Caco-2 (cell line): ENCODE data around the gene NKG7. TPM values are rescaled to one million over a fixed set of nuclear protein-coding genes. Genes with fewer than 3 reads are reported as not detected.

Experiments used
- BruUV-seq: library from RNA; stranded (reverse); fragments of 400-500 nt; replicated peaks from 2 replicates; lab custom pipeline; 2021; lab: Mats Ljungman, UMichigan
- CTCF ChIA-PET: fragments of 300-600 bp; sonication (Branson Sonifier 250); formaldehyde crosslinking; loops from one replicate; lab custom pipeline; 2022; ENCODE audit warnings: antibody characterized with exemption; lab: Charles Lee
- POLR2A ChIA-PET: fragments of 300-600 bp; sonication (Branson Sonifier 250); formaldehyde crosslinking; loops from one replicate; lab custom pipeline; 2022; ENCODE audit warnings: antibody characterized with exemption; lab: Charles Lee
- DNase-seq, 2 experiments: peaks; one replicate each; pipeline versions ENCODE4 v3.0.0 to v3.0.0-alpha.2; 2020 to 2022
- H3K27me3 ChIP-seq: replicated peaks from 2 replicates; pipeline ENCODE4 v1.6.0; 2011; ENCODE audit warnings: low read length; ENCODE audit not compliant: control insufficient read depth, insufficient read depth
- H3K36me3 ChIP-seq: 2 replicates; pipeline ENCODE4 v1.5.1; 2011; ENCODE audit warnings: low read length; ENCODE audit not compliant: control insufficient read depth, insufficient read depth
- H3K4me1 ChIP-seq: fragments of 250-450 bp; sonication (Bioruptor Pico); 2 replicates; pipeline ENCODE4 v1.5.1; 2020; ENCODE audit warnings: mild to moderate bottlenecking
- H3K4me3 ChIP-seq: 2 replicates; pipeline ENCODE4 v1.5.1; 2011; ENCODE audit warnings: low read depth, mild to moderate bottlenecking, control low read depth, low read length
- H3K9me3 ChIP-seq: fragments of 250-450 bp; sonication (Bioruptor Pico); 2 replicates; pipeline ENCODE4 v1.5.1; 2020; ENCODE audit warnings: mild to moderate bottlenecking, moderate library complexity
- H3K27ac Mint-ChIP-seq: one replicate; pipeline ENCODE4 v1.8.0; 2022; ENCODE audit warnings: mixed read lengths; ENCODE audit not compliant: unreplicated experiment
- H3K27me3 Mint-ChIP-seq: one replicate; pipeline ENCODE4 v1.8.0; 2022; ENCODE audit warnings: mixed read lengths; ENCODE audit not compliant: insufficient read depth, unreplicated experiment
- H3K36me3 Mint-ChIP-seq: one replicate; pipeline ENCODE4 v1.8.0; 2022; ENCODE audit warnings: mild to moderate bottlenecking, mixed read lengths; ENCODE audit not compliant: insufficient read depth, unreplicated experiment
- H3K4me1 Mint-ChIP-seq: one replicate; pipeline ENCODE4 v1.8.0; 2022; ENCODE audit warnings: low read depth, mixed read lengths; ENCODE audit not compliant: unreplicated experiment
- H3K4me3 Mint-ChIP-seq: one replicate; pipeline ENCODE4 v1.8.0; 2022; ENCODE audit warnings: mild to moderate bottlenecking, moderate library complexity, mixed read lengths; ENCODE audit not compliant: unreplicated experiment
- H3K9me3 Mint-ChIP-seq: one replicate; pipeline ENCODE4 v1.8.0; 2022; ENCODE audit warnings: mixed read lengths; ENCODE audit not compliant: unreplicated experiment
- intact Hi-C: fragments of 100-400 bp; cut with micrococcal nuclease; formaldehyde crosslinking; loops from one replicate; pipeline ENCODE4 v1.10.0; 2022; ENCODE audit not compliant: unreplicated experiment
- total RNA-seq: library from RNA; stranded (reverse); gene quantifications from 2 replicates; pipeline ENCODE4 v1.2.3, GENCODE V29; 2022
- TF ChIP-seq, protein P1 (sequence below), 2 experiments: fragments of 200-600 bp in 1 of 2; IDR thresholded peaks; 1 replicate in 1 of 2; 2 replicates in 1 of 2; pipeline versions ENCODE4 v1.5.1 to v1.8.0; 2011 to 2022; ENCODE audit warnings: antibody characterized with exemption in 1 of 2, control low read depth in 1 of 2, inconsistent platforms in 1 of 2, low read depth in 1 of 2, low read length in 1 of 2, mild to moderate bottlenecking in 1 of 2, moderate library complexity in 1 of 2; ENCODE audit not compliant: insufficient read depth in 1 of 2, severe bottlenecking in 1 of 2, unreplicated experiment in 1 of 2

NKG7 gene
- total RNA-seq, 1 experiment from 2014 or later, result not detected

- Mint-ChIP-seq H3K4me1 (peaks cover 20% of the 10 kb centered on the region), H3K9me3 (no peaks in the 10 kb centered on the region), H3K27me3 (no peaks in the 10 kb centered on the region), H3K36me3 (peaks cover 33% of the 10 kb centered on the region), H3K27ac (peak overlapping the region; percentile 100), H3K4me3 (peak overlapping the region; percentile 94)
- TSS peak; percentile 37 for BruUV-seq
- intact Hi-C loops, result loop anchor here (1.0 to 2.0 kb wide), 4 partner anchors 13 to 28 kb away; no protein-coding TSS in a partner anchor
- Histone ChIP-seq H3K27me3 (no peaks in the 10 kb centered on the region), H3K9me3 (no peaks in the 10 kb centered on the region), H3K4me3 (peak overlapping the region; percentile 77), H3K4me1 (peaks cover 32% of the 10 kb centered on the region), H3K36me3 (0 out of 2 replicates have a peak, but pooled peaks cover 1% of the 10 kb centered on the region)
- DNase-seq, result peak; percentile 99 to 100
- POLR2A ChIA-PET, result interaction anchor here (0.6 to 1.5 kb wide), 9 partner anchors 8 to 204 kb away, joined by 3 to 67 read pairs (median 7); partner anchors contain the start of genes VSIG10L and ZNF175
- TF ChIP-seq, protein P1, sequence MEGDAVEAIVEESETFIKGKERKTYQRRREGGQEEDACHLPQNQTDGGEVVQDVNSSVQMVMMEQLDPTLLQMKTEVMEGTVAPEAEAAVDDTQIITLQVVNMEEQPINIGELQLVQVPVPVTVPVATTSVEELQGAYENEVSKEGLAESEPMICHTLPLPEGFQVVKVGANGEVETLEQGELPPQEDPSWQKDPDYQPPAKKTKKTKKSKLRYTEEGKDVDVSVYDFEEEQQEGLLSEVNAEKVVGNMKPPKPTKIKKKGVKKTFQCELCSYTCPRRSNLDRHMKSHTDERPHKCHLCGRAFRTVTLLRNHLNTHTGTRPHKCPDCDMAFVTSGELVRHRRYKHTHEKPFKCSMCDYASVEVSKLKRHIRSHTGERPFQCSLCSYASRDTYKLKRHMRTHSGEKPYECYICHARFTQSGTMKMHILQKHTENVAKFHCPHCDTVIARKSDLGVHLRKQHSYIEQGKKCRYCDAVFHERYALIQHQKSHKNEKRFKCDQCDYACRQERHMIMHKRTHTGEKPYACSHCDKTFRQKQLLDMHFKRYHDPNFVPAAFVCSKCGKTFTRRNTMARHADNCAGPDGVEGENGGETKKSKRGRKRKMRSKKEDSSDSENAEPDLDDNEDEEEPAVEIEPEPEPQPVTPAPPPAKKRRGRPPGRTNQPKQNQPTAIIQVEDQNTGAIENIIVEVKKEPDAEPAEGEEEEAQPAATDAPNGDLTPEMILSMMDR (IDR thresholded peaks at IDR 0.05; ENCODE audit: insufficient read depth in 1 of 2, low read depth in 1 of 2, low read length in 1 of 2, severe bottlenecking in 1 of 2, unreplicated experiment in 1 of 2), result no peak
- CTCF ChIA-PET, result interaction anchor here (0.5 to 1.5 kb wide), 7 partner anchors 13 to 336 kb away, joined by 3 to 30 read pairs (median 4); no protein-coding TSS in a partner anchor
Measured at GRCh38 chr19:51367565-51368365, 4.7 kb downstream of the NKG7 start.

DNA sequence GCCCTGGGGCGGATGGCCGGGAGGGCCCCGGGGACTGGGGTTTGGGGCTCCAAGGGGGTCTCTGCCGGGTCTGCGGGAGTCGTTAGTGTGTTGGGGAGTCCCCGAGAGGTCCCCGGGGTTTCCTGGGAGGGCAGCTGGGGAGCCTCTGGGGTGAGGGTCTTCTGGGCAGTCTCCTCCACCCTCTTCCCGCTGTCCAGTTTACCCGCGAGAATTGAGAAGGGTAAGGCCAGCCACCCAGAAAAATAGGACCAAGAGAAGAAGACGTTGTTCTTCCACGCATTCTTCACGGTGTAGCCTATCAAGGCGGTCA, 5.2 kb downstream of the NKG7 start:
- Mint-ChIP-seq H3K27me3 (no peaks in the 10 kb centered on the region), H3K36me3 (peaks cover 36% of the 10 kb centered on the region), H3K27ac (peak overlapping the region; percentile 100), H3K4me1 (peaks cover 25% of the 10 kb centered on the region), H3K9me3 (no peaks in the 10 kb centered on the region), H3K4me3 (peak overlapping the region; percentile 94)
- ChIA-PET CTCF (interaction anchor here (0.6 to 1.5 kb wide), 5 partner anchors 12 to 336 kb away, joined by 4 to 30 read pairs (median 4); no protein-coding TSS in a partner anchor), POLR2A (interaction anchor here (0.6 to 1.5 kb wide), 8 partner anchors 9 to 204 kb away, joined by 3 to 67 read pairs (median 8); partner anchors contain the start of genes VSIG10L and ZNF175)
- Histone ChIP-seq H3K27me3 (no peaks in the 10 kb centered on the region), H3K36me3 (0 out of 2 replicates have a peak, but pooled peaks cover 1% of the 10 kb centered on the region), H3K9me3 (no peaks in the 10 kb centered on the region), H3K4me3 (peak overlapping the region; percentile 77), H3K4me1 (peaks cover 37% of the 10 kb centered on the region)
- BruUV-seq, result no TSS peak
- TF ChIP-seq, protein P1 (IDR thresholded peaks at IDR 0.05; ENCODE audit: insufficient read depth in 1 of 2, low read depth in 1 of 2, low read length in 1 of 2, severe bottlenecking in 1 of 2, unreplicated experiment in 1 of 2), result no peak
- no peak for DNase-seq
- intact Hi-C loops, result loop anchor here (1.0 to 2.0 kb wide), 4 partner anchors 13 to 28 kb away; no protein-coding TSS in a partner anchor
